MCF 10A (cell line): Measurements from ENCODE around the gene PIK3R3. TPM values are rescaled to one million over a fixed set of nuclear protein-coding genes. Genes with fewer than 3 reads are reported as not detected.
A peak's percentile ranks its signal among the peaks of the same experiment; 100 is the strongest.

Experiments
- BruUV-seq: library from RNA; stranded (reverse); fragments of 400-500 nt; replicated peaks from 2 replicates; lab custom pipeline; 2021; lab: Mats Ljungman, UMichigan
- CTCF ChIA-PET: fragments of 300-600 bp; sonication (Branson Sonifier 250); formaldehyde crosslinking; extraction: SDS; loops from one replicate; lab custom pipeline; 2021; ENCODE audit warnings: antibody characterized with exemption, inconsistent platforms; lab: Yijun Ruan, JAX
- POLR2A ChIA-PET: fragments of 300-600, 350-650 bp; sonication (Branson Sonifier 250); formaldehyde crosslinking; extraction: SDS; loops from one replicate; lab custom pipeline; 2020; ENCODE audit warnings: antibody characterized with exemption, inconsistent platforms; lab: Yijun Ruan, JAX
- DNase-seq: peaks from one replicate; pipeline ENCODE4 v3.0.0-alpha.2; 2018; ENCODE audit not compliant: unreplicated experiment
- H3K27ac Mint-ChIP-seq: one replicate; pipeline ENCODE4 v1.8.0; 2022; ENCODE audit warnings: mild to moderate bottlenecking, low read depth, mixed read lengths; ENCODE audit not compliant: unreplicated experiment
- H3K27me3 Mint-ChIP-seq: one replicate; pipeline ENCODE4 v1.8.0; 2022; ENCODE audit warnings: mixed read lengths; ENCODE audit not compliant: insufficient read depth, unreplicated experiment
- H3K36me3 Mint-ChIP-seq: one replicate; pipeline ENCODE4 v1.8.0; 2022; ENCODE audit warnings: mild to moderate bottlenecking, moderate library complexity, mixed read lengths; ENCODE audit not compliant: insufficient read depth, unreplicated experiment
- H3K4me1 Mint-ChIP-seq: one replicate; pipeline ENCODE4 v1.8.0; 2022; ENCODE audit warnings: mixed read lengths; ENCODE audit not compliant: insufficient read depth, unreplicated experiment
- H3K4me3 Mint-ChIP-seq: one replicate; pipeline ENCODE4 v1.8.0; 2022; ENCODE audit warnings: mild to moderate bottlenecking, moderate library complexity, mixed read lengths; ENCODE audit not compliant: unreplicated experiment
- H3K9me3 Mint-ChIP-seq: one replicate; pipeline ENCODE4 v1.8.0; 2022; ENCODE audit warnings: mixed read lengths; ENCODE audit not compliant: unreplicated experiment
- CTCF ChIP-seq: fragments of 200-600 bp; IDR thresholded peaks from one replicate; pipeline ENCODE4 v1.8.0; 2022; ENCODE audit warnings: antibody characterized with exemption, mild to moderate bottlenecking; ENCODE audit not compliant: unreplicated experiment
- intact Hi-C: fragments of 100-400 bp; cut with micrococcal nuclease; formaldehyde crosslinking; loops from 2 replicates; pipeline ENCODE4 v1.14.1; 2022
- total RNA-seq: library from RNA; stranded (reverse); gene quantifications from 2 replicates; pipeline ENCODE4 v1.2.3, GENCODE V29; 2022

Gene PIK3R3
- total RNA-seq, 1 experiment from 2014 or later: 9.3 TPM

- no peak for DNase-seq
- Mint-ChIP-seq H3K27ac (no peak overlapping the region), H3K4me3 (no peak overlapping the region), H3K36me3 (peaks cover 6% of the 10 kb centered on the region), H3K27me3 (no peaks in the 10 kb centered on the region), H3K4me1 (peaks cover 12% of the 10 kb centered on the region), H3K9me3 (no peaks in the 10 kb centered on the region)
- CTCF ChIA-PET: interaction anchor here (0.7 to 1.5 kb wide), 3 partner anchors 14 to 315 kb away, joined by 3 to 4 read pairs (median 3); no protein-coding TSS in a partner anchor
- no peak for TF ChIP-seq CTCF
- no TSS peak for BruUV-seq
- POLR2A ChIA-PET: interaction anchor here (0.6 to 1.9 kb wide), 3 partner anchors 8 to 46 kb away, joined by 3 to 5 read pairs (median 3); no protein-coding TSS in a partner anchor
- intact Hi-C loops: no loop called here
These were observed 21.9 kb downstream of the PIK3R3 start for GRCh38 chr1:46110521-46110920.

- Mint-ChIP-seq H3K27me3 (no peaks in the 10 kb centered on the region), H3K4me3 (no peak overlapping the region), H3K36me3 (peaks cover 5% of the 10 kb centered on the region), H3K4me1 (no peaks in the 10 kb centered on the region), H3K27ac (no peak overlapping the region), H3K9me3 (peaks cover 7% of the 10 kb centered on the region)
- DNase-seq: peak; percentile 64
- ChIA-PET POLR2A (interaction anchor here (1.1 to 2.1 kb wide), 3 partner anchors 8 to 33 kb away, joined by 5 to 8 read pairs (median 5); partner anchors contain the start of gene PIK3R3), CTCF (no interaction called here)
- intact Hi-C loops: no loop called here
- BruUV-seq: no TSS peak
- no peak for TF ChIP-seq CTCF
These were observed 29.5 kb downstream of the PIK3R3 start for GRCh38 chr1:46102769-46103476.

- peaks cover 7% of the 10 kb centered on the region for H3K9me3 Mint-ChIP-seq
- no peak overlapping the region for H3K27ac Mint-ChIP-seq
- ChIA-PET POLR2A (no interaction called here), CTCF (interaction anchor here (1.4 kb wide), 1 partner anchor 56 kb away, joined by 3 read pairs; no protein-coding TSS in a partner anchor)
- intact Hi-C loops: no loop called here
- no TSS peak for BruUV-seq
- DNase-seq: no peak
- no peaks in the 10 kb centered on the region for H3K27me3 Mint-ChIP-seq
- no peak for TF ChIP-seq CTCF
- H3K4me3 Mint-ChIP-seq: no peak overlapping the region
- H3K36me3 Mint-ChIP-seq: no peaks in the 10 kb centered on the region
- H3K4me1 Mint-ChIP-seq: no peaks in the 10 kb centered on the region
These were observed 33.2 kb downstream of the PIK3R3 start for GRCh38 chr1:46099215-46099614.

- DNase-seq: no peak
- ChIA-PET POLR2A (interaction anchor here (0.6 to 1.1 kb wide), 3 partner anchors 9 to 58 kb away, joined by 3 to 5 read pairs (median 4); no protein-coding TSS in a partner anchor), CTCF (interaction anchor here (0.7 to 1.4 kb wide), 2 partner anchors 36 to 54 kb away, joined by 3 to 4 read pairs; no protein-coding TSS in a partner anchor)
- Mint-ChIP-seq H3K27me3 (no peaks in the 10 kb centered on the region), H3K4me3 (no peak overlapping the region), H3K4me1 (no peaks in the 10 kb centered on the region), H3K9me3 (peaks cover 7% of the 10 kb centered on the region), H3K36me3 (no peaks in the 10 kb centered on the region), H3K27ac (no peak overlapping the region)
- TF ChIP-seq CTCF: no peak
- intact Hi-C loops: no loop called here
- no TSS peak for BruUV-seq
These were observed 34.3 kb downstream of the PIK3R3 start for GRCh38 chr1:46098027-46098712.
